GM19351 (cell line): Measurements from ENCODE around the gene EDAR.

Experiments
- ATAC-seq: cut with Tn5 transposase; IDR thresholded peaks from one replicate; pipeline ENCODE4 v1.9.1; 2021; ENCODE audit warnings: mild to moderate bottlenecking, moderate library complexity; ENCODE audit not compliant: unreplicated experiment

Gene EDAR

GRCh38 chr2:109005686-109006204, 16.7 kb upstream of the EDAR start:
- no peak for ATAC-seq

- ATAC-seq = no peak
Observed at GRCh38 chr2:109001201-109001600, 12.2 kb upstream of the EDAR start.

GRCh38 chr2:109000738-109001137, 11.7 kb upstream of the EDAR start:
- no peak for ATAC-seq

DNA sequence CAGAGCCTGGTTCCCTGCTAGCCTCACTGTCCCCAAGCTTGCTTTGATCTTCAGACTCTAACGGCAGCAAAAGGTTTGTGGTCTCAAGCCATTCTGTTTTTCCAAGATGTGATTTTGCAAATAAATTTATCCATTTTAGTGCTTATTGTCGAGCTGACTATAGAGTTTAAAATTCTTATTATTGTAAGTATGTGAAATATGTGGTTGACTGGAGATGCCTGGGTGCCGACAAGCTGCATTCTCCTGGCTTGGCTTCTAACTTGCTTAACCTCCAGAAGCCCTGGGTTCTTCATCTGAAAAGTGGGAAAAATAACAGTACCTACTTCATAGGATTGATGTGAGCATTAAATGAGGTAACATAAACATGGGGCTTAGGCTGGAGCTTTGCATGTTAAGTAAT, 9.9 kb upstream of the EDAR start:
- ATAC-seq = no peak

- ATAC-seq = no peak
Observed at GRCh38 chr2:108994178-108994577, 5.2 kb upstream of the EDAR start.

- ATAC-seq = no peak
Observed at GRCh38 chr2:108993095-108993937, 4.3 kb upstream of the EDAR start.

GRCh38 chr2:108988076-108988795, 784 bp downstream of the EDAR start:
- no peak for ATAC-seq

DNA sequence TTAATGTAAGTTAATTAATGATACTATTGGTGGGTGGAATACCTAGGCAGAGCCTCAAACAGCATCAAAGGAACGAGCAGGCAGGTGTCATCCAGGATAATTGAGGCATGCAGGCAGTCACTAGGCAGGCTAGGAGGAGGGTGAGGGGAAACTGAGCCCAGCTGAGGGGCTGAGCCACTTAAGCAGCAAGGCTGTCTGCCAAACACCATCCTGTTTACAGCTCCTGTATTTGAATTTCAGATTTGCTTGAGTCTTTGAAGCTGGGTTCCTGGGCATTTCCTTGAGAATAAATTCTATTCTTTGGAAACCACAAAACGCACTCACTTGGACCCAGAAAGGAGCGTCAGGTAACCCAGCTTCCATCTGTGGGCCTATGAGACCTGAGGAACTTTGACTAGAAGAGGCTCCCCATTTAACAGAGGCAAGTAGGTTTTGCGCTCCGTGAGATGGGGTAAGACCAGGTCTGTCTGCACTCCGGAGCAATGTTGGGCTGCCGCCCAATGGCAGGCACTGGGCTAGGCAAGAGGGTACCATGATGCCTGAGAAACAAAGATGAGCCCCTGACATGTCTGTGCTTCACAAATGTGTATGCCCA, 2.0 kb downstream of the EDAR start:
- ATAC-seq = no peak

GRCh38 chr2:108983610-108984009, 5.4 kb downstream of the EDAR start:
- ATAC-seq = no peak

GRCh38 chr2:108983061-108983460, 6.0 kb downstream of the EDAR start:
- no peak for ATAC-seq

DNA sequence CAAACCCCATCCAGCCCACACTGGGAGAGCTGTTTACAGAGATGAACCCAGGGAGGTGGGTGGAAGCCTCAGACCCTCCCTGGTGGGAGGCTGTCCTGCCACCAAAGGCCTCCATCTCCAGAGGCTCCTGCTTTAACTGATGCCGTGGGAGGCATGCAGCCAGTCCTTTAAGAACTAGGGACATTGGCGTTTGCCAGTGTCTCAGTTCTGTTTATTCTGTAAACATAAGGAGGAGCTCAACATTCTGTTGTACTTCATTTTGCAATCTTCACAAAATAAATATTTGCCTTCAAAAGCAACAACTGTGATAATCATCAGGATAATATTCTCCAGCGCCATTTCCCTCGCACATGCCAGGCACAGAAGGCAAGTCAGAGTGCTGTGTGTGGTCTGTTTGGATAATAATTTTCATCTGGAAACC, 6.8 kb downstream of the EDAR start:
- ATAC-seq = no peak

DNA sequence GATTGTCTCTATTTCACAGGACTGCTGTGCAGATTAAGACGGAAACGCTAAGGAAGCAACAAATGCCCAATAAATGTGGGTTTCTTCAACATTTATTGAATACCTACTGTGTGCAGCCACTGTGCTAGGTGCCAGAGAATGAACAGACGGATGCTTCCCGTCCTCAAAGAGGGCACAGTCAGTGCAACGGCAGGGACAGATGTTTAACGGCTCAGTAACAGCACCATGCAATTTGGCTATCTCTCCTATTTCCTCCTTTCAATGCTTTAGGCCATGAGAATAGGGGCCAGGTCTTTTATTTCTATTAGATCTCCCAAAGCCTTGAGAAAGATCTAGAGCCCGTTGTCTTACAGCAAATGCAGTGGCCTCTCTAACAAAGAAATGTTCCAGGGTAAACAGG, 7.2 kb downstream of the EDAR start:
- no peak for ATAC-seq

DNA sequence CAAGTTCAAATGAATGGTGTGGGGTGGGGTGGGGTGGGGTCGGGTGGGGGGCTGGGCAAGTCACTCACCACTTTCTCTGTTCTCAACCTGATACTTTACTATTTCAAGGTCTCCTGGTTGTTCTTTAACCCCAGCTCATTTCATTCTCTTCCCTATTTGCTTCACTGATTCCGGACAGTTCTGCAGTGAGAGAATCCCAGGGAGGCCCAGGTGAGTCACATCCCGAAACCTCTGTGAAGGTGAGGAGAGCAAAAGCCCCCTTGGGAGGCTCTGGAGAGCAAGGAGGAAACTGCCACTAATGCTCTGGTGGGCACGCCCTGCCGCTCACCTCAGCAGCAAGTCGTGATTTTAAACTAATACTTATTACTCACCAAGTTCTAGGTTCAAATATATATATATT, 8.9 kb downstream of the EDAR start:
- no peak for ATAC-seq

GRCh38 chr2:108979461-108979860, 9.6 kb downstream of the EDAR start:
- no peak for ATAC-seq

- no peak for ATAC-seq
Observed at GRCh38 chr2:108978709-108979111, 10.3 kb downstream of the EDAR start.

DNA sequence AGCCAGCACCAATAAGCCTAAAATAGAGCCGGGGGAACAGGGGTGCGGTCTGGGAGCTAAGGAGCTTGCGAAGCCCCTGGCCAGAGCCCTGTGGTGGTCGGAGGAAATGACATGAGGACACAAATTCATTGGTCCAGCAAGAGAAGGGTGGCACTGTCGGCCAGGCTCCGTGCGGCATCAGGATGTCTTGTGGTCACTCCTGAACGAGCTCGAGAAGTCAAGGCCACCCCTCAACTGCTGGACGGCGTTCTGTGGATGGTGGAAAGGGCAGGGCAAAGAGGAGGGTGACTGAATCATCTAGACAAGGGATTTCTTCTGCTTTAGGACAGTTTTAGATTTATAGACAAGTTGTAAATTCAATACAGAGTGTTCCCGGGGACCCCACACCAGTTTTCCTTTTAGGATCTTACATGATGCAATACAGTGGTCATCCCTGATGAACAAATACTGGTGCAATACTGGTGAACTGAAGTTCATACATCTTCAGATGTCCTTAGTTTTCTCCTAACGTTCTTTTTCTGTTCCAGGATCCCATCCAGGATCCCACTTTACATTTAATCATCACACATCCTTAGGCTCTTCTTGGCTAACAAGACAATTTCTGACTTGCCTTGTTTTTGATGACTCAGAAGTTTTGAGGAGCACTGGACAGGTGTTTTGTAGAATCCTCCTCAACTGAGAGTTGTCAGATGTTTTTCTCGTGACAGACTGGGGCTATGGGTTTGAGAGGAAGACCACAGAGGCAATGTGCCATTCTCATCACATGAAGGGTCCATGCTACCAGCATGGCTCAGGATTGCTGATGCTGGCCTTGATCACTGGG, 13.2 kb downstream of the EDAR start:
- no peak for ATAC-seq

DNA sequence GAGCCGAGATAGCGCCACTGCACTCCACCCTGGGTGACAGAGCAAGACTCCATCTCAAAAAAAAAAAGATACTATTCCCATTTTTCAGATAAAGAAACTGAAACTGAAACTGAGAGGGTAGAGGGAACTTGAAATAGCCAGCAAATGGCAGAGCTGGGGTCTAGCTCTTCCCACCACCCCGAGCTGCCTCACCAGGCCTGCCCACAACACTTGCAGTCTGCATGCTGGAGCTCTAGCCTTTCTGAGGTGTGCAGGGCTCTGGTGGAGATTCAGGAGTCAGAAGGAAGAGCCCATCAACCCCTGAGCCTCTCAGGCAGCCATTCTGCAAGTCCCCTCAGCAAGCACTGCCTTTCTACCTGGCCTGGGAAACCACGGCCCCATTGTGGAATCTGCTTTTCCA, 14.3 kb downstream of the EDAR start:
- ATAC-seq = no peak

DNA sequence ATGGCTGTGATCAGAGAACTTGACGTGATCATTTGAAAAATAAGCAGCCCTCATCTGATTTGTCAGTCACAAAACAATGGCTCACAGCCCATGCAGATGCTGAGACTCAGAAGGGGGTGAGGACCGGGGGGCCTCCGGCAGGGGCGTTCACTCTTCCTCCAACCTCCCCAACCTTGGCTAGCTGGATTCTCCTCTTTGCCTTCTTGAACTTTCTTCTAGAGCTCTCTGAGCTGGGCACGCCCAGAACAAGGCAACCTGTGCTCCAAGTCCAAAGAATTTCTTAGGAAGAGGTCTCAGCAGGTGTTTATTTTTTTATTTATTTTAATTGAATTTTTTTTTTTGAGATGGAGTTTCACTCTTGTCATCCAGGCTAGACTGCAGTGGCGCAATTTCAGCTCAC, 16.4 kb downstream of the EDAR start:
- no peak for ATAC-seq

DNA sequence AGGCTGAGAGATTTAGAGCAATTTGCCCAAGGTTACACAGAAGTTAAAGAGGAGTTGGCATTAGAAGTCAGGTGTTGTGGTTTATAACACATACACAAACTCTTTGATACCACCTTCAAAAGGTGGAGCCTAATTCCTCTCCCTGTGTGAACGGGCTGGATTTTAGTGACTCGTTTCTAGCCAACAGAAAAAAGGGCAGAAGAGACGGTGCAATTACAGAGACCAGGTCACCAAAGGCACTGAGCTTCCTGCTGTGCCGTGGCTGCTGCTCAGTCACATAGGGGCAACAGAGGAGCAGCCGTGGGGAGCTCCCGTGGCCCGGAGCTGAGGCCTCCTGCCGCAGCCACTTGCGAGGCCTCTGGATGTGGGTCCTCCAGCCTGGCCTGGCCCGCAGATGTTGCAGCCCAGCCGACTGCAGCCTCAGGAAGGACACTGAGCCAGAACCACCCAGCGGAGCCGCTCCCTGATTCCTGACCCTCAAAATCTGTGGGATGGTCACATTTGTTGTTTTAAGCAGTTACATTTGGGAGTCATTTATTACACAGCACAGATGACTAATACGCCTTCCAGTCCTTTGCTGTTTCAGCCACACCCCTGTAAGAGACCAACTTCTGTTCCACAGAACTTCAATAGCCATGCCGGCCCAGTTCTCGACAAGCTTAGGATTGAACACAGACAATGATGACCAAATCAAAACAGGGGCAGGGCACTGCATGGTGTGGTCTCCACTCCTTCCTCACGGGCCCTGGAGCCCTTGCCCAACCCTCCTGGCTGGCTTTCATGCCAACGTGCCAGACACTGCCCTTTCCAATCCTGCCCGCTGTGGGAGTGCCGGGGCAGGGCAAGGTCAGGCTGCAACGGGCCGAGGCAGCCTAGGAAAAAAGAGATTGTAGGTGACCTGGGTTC, 17.1 kb downstream of the EDAR start:
- no peak for ATAC-seq

DNA sequence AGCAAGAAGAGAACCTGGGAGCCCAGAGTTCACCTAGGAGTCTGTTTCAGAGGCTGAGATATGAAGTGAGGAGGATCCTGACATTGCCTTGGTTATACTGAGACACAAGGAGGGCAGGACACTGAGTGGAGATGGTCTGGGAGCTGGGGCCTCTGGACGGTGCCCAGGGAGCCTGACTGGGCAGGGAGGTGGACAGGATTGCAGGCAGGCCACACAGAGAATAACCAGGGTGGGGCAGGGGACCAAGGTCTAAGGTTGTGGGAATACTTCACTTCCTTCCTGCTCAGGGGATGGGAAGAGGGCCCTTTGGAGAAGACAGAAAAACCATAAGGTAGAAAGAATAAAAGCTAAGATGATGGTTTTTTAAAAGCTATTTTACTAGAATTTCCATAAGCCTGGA, 18.7 kb downstream of the EDAR start:
- no peak for ATAC-seq
